Gastroesophageal sphincter (tissue), 3 donors: ENCODE results near the gene ABCC1.

Experiments
- EP300 ChIP-seq: sonication (generic); formaldehyde crosslinking; IDR thresholded peaks from one replicate; pipeline ENCODE4 v1.6.1; 2017; ENCODE audit warnings: antibody characterized with exemption, mild to moderate bottlenecking
- POLR2A ChIP-seq, 2 donors: fragments of 450-650 bp; IDR thresholded peaks; one replicate each; pipeline ENCODE4 v1.6.1; 2017; ENCODE audit warnings: antibody characterized with exemption in 2 of 2, mild to moderate bottlenecking in 2 of 2, moderate library complexity in 1 of 2
- TF ChIP-seq, protein P1 (sequence below), 4 experiments: fragments of 200-600 bp in 2 of 4; fragments of 450-650 bp in 2 of 4; sonication (generic) in 1 of 4; IDR thresholded peaks; one replicate each; pipeline ENCODE4 v1.5.1; 2017 to 2019; ENCODE audit warnings: antibody characterized with exemption in 4 of 4, mild to moderate bottlenecking in 2 of 4, moderate library complexity in 2 of 4

DNA sequence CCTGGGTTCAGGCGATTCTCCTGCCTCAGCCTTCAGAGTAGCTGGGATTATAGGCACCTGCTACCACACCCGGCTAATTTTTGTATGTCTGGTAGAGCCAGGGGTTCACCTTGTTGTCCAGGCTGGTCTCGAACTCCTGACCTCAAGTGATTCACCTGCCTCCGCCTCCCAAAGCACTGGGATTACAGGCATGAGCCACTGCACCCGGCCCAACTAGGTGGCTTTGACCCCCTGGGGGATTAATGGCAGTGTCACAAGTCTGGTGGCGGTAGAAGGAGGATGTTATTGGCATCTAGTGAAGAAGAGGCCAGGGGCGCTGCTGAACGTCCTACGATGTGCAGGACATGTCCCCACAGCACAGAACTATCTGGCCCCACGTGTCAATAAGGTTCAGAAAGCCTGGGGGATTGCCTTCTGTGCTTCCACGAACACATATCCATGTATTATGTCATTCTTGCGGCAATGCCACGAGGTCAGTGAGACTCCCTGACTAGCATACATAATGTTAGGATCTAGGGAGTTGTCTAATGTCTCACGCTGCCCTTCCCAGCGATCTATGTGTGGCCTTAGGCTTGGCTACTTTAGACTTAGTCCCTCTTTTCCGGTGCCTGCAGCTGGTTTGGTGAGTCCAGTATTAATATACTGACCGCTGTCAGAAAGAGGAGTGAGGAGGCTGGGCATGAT, 198.0 kb downstream of the ABCC1 start:
- TF ChIP-seq, protein P1, sequence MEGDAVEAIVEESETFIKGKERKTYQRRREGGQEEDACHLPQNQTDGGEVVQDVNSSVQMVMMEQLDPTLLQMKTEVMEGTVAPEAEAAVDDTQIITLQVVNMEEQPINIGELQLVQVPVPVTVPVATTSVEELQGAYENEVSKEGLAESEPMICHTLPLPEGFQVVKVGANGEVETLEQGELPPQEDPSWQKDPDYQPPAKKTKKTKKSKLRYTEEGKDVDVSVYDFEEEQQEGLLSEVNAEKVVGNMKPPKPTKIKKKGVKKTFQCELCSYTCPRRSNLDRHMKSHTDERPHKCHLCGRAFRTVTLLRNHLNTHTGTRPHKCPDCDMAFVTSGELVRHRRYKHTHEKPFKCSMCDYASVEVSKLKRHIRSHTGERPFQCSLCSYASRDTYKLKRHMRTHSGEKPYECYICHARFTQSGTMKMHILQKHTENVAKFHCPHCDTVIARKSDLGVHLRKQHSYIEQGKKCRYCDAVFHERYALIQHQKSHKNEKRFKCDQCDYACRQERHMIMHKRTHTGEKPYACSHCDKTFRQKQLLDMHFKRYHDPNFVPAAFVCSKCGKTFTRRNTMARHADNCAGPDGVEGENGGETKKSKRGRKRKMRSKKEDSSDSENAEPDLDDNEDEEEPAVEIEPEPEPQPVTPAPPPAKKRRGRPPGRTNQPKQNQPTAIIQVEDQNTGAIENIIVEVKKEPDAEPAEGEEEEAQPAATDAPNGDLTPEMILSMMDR (IDR thresholded peaks at IDR 0.05): no peak
- no peak for TF ChIP-seq POLR2A (IDR thresholded peaks at IDR 0.05)
- no peak for TF ChIP-seq EP300
